UCSD-AML1 (cell line): Measurements from ENCODE around the gene R3HDM4.
A peak's percentile ranks its signal among the peaks of the same experiment; 100 is the strongest.

Experiments used
- DNase-seq: peaks from one replicate; lab custom pipeline; 2025; ENCODE audit not compliant: unreplicated experiment; lab: John Stamatoyannopoulos, UW

R3HDM4 gene

GRCh38 chr19:917323-918151, 4.5 kb upstream of the R3HDM4 start, which contains the start of gene KISS1R:
Gene KISS1R (plus strand): TSS chr19:917333. CDS start chr19:917503, 170 bp downstream.
- DNase-seq = peak; percentile 68

- peak; percentile 27 for DNase-seq
These were observed 3.8 kb upstream of the R3HDM4 start for GRCh38 chr19:916645-917322.

DNA sequence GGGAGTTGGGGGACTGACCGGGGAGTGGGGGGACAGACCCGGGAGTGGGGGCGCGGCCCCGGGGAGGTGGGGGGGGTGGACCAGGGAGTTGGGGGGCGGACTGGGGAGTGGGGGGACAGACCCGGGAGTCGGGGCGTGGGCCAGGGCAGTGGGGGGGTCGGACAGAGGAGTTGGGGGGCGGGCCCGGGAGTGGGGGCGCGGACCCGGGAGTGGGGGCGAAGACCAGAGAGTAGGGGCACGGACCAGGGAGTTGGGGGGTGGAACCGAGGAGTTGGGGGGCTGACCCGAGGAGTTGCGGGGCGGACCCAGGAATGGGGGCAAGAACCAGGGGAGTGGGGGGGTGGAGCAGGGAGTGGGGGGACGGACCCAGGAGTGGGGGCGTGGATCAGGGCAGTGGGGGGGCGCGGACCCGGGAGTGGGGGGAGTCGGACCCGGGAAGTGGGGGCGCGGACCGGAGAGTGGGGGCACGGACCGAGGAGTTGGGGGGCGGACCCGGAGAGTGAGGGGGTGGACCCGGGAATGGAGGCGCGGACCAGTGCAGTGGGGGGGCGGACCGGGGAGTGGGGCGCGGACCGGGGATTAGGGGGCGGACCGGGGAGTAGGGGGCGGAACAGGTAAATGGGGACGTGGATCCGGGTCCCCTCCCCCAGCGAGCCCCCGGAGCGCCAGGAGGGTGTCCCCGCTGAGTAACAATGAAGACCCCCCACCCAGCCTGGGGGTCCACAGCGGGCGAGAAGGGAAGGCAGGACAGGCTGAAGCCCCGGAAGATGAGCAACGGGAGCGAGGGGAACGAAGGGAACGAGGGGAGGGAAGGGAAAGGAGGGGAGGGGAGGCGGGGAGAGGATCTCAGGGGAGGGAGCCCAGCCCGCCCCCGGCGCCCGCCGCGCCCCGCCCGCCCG, 589 bp downstream of the R3HDM4 start:
- no peak for DNase-seq

DNA sequence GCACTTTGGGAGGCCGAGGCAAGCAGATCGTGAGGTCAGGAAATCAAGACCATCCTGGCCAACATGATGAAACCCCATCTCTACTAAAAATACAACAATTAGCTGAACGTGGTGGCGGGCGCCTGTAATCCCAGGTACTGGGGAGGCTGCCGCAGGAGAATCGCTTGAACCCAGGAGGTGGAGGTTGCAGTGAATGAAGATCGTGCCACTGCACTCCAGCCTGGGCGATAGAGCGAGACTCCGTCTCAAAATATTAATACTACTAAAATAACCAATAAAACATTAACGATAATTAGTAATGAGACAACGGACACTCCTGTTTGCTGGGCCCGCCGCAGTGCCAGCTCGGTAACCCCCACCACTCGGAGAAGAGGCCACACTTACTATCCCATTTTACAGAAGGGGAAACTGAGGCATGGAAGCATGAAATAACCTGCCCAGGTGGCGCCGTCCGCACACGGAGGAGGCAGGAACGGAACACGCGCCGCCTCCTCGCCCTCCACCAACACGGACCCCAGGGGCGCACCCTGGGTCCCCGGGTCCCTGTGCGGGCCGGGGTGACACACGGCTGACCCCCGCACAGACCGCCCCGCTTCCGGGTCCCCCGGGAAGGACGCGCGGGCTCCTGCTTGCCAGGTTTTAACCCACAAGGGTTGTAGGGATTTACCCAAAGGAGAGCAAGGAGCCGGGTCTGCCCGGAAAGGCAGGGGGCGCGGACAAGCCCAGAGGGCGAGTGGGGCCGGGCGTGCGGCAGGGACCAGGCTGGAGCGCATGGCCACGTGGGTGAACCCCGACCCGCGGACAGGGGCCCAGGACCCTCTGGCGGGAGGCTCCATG, 1.6 kb downstream of the R3HDM4 start:
- no peak for DNase-seq

DNA sequence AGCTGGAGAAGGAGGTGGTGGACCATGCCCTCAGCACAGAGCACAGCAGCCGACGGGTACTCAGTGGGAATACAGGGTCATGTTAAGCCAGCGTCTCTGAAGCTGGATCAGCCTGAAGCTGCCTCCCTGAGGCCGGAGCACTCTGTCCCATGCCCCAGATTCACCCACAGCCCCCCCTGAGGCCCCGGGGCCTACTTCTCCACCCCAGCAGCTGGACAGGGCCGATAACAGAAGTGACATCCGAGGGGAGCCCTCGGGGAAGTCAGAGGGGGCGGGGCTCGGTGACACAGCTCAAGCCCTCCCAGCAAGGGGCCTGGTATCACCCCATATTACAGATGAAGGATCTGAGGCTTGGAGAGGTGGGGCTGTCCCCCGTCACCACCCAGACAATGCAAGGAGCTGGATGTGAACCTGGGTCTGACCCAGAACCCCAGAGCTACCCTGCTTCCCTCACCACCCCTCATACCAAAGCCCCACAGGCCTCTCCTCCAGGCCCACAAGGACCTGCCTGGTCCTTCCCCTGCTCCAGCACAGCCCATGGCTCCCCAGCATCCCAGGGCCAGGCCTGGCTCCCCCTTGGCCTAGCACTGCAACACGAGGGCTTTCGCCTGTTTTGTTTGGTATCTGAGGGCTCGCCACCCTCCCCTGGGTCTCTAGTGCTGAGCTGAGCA, 5.7 kb downstream of the R3HDM4 start:
- peak; percentile 85 for DNase-seq

- no peak for DNase-seq
These were observed 6.5 kb downstream of the R3HDM4 start for GRCh38 chr19:906480-906879.

DNA sequence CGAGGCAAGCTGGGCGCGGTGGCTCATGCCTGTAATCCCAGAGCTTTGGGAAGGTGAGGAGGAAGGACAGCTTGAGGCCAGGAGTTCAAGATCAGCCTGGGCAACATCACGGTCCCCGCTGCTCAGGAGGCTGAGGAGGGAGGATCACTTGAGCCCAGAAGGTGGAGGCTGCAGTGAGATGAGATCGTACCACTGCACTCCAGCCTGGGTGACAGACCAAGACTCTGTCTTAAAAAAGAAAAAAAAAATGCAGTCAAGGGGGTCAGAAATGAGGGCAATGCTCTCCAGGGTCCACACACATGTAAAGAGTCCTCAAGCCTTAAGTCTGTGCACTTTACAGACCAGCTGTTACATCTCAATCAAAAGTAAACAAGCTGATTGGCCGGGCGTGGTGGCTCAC, 8.5 kb downstream of the R3HDM4 start:
- DNase-seq = no peak

DNA sequence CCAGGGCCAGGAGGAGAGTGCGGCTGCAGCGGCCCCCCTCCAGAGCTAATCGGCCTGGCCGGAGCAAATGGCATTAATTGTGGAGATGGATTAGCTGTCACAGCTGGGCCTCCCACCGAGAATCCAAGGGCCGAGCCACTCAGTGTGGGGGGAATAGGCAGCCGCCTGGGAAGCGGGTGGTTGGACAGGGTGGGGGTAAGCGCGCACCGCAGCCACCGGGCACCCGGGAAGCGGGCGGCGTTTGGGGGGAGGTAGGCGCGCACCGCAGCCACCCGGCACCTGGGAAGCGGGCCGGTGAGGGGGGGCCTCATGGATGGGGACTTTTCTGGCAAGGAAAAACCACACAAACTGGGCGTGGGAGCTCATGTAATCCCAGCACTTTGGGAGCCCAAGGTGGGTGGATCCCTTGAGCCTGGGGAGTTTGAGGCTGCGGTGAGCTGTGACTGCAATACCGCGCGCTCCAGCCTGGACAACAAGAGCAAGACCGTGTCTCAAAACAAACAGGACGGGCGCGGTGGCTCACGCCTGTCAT, 9.7 kb downstream of the R3HDM4 start:
- DNase-seq = no peak

GRCh38 chr19:902446-903226, 10.4 kb downstream of the R3HDM4 start:
- DNase-seq = no peak

- no peak for DNase-seq
These were observed 11.0 kb downstream of the R3HDM4 start for GRCh38 chr19:902093-902370.

GRCh38 chr19:901216-902092, 11.6 kb downstream of the R3HDM4 start:
- DNase-seq = no peak

- DNase-seq = no peak
These were observed 12.5 kb downstream of the R3HDM4 start for GRCh38 chr19:900302-901111.

GRCh38 chr19:900043-900301, 13.0 kb downstream of the R3HDM4 start:
- DNase-seq = no peak

DNA sequence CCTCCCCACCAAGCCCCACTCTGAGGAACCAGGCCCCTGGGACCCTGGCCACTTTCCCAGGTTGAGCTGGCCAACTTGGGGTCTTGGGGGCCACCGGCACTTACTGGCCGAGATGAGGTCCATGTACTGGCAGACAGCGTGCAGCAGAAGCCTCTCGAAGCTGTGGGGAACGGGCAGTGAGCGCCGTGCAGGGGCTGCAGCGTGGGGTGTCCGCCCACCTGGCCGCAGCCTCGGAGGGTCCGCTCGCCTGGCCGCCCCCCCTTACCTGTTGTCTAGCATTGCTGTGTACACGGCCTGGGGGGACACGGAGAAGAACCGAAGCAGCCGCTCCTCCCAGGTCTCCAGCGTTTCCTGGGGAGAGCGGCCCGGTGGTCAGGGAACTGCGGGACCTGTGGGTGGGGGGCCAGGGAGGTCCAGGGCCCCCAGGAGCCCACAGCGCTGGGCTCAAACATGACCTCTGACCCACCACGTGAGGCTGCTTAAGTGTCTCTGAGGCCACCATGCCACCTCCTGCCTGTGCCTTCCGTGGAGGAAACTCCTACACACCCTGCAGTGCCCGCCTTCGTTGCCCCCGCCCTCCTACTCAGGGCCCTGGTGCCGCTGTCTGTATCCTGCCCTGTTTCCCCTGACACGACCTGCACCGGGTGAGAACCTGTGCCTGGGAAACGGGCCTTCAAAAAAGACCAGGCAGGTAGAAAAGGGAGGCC, 13.5 kb downstream of the R3HDM4 start:
- peak; percentile 50 for DNase-seq

GRCh38 chr19:898663-899062, 14.4 kb downstream of the R3HDM4 start:
- no peak for DNase-seq

DNA sequence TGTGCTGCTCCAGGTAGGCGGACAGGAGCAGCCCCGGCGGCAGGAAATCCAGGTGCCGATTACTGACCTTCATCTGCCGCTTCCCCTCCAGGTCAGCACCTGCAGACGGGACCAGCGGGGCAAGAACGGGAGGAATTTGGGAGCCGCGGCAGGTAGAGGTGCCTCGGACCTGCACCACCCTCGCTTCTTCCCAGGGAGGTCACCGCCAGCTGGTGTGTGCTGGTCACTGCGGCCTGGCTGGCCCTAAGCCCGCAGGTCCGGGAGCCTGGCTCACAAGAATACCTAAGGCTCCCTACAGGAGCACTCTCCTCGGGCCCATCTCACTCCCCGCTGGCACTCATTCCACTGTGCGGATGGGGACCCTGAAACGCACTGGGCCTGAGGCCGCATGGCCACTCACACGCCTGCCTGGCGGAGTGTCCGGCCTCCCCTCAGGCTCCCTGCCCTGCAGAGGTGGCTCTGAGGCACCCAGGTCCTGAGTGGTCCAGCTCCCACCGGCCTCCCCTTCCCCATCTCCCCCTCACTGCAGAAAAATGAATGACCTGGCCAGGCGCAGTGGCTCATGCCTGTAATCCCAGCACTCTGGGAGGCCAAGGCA, 15.5 kb downstream of the R3HDM4 start:
- DNase-seq = no peak

DNA sequence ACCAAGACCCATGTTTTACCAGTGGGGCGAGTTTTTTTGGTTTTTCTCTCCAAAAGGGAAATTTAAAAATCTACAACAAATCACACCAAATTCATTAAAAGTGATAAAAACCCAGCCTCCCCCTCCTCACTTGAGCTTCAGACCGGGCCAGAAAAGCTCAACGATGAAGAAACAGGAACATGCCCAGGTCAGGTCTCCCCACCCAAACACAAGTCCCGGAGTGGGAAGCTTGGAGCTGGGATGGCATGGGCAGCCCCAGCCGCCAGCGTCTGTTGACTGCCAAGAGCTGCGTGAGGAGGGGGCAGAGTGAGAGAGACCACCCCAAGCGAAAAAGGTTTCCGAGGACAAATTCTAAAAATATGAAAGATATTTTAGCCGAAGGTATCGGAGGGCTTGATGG, 16.0 kb downstream of the R3HDM4 start:
- no peak for DNase-seq
